ENCODE results near the gene PTOV1. TPM values are rescaled to one million over a fixed set of nuclear protein-coding genes. Genes with fewer than 3 reads are reported as not detected.
A peak's percentile ranks its signal among the peaks of the same experiment; 100 is the strongest.

PTOV1 gene
- total and polyA plus RNA-seq, 2 of the 8 experiments (the other 6 are each of a cell fraction or from before 2014, with no cell fraction given) = 147 to 251 TPM

DNA sequence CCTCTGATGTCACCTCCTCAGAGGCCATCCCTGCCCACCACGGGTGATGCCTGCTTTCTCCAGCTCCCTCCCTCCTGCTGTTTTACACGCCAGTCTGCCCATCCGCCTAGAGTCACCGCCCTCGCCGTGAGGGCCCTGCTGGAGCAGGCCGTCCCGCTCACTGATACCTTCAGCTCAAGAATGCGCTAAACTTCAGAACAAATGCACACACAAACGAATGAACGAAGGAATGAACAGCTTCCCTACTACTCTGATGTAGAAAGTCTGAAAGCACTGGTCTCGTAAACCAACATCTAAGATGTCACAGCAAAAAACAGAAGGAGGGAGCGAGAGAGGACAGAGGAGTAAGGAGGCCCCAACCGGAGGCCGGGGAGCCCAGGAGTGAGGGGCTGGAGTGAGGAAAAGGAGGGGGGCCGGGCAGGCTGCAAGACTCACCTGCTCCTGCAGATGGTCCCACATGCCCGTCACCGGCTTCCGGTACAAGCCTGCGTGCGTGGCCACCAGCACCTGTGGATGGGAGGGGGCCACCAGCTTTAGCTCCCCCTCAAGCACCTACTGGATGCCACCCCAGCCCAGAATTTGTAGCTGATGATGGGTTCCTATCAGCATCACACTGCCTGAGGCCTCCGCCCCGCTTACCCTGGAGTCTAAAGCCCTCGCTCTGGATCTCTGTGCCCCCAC, 12.4 kb downstream of the PTOV1 start:
- Histone ChIP-seq H2BK5ac (ENCODE audit: low read depth, low read length) (peak overlapping the region; percentile 55), H3K4me3 (ENCODE audit: extremely low read depth in 1 of 4, insufficient read depth in 2 of 4, low read depth in 3 of 4, low read length in 4 of 4) (no peak overlapping the region), H4K5ac (ENCODE audit: insufficient read length, low read depth, low read length) (no peak overlapping the region), H3K27me3 (replicated peaks in 1 of 4; ENCODE audit: control insufficient read depth in 3 of 4, extremely low read depth in 1 of 4, insufficient read depth in 3 of 4, low read length in 3 of 4) (no peaks in the 10 kb centered on the region), H2BK15ac (ENCODE audit: low read length) (0 out of 2 replicates have a peak overlapping the region, but pooled peaks have one; percentile 29), H3K56ac (replicated peaks; ENCODE audit: insufficient read length, low read depth, low read length) (no peak overlapping the region), H4K91ac (replicated peaks; ENCODE audit: insufficient read length, low read length) (no peak overlapping the region), H4K8ac (ENCODE audit: extremely low read depth, insufficient read depth, low read length) (no peak overlapping the region), H2BK12ac (ENCODE audit: low read depth, low read length) (0 out of 2 replicates have a peak overlapping the region, but pooled peaks have one; percentile 27), H3K18ac (ENCODE audit: extremely low read depth, low read length) (no peak overlapping the region), H2AK5ac (ENCODE audit: low read depth, low read length) (no peak overlapping the region), H3K79me2 (ENCODE audit: control insufficient read depth in 1 of 2, insufficient read depth in 2 of 2, low read length in 2 of 2) (peaks cover 0 to 27% of the 10 kb centered on the region in 2 experiments; a peak in 2 of 4 replicates), H3K4me2 (ENCODE audit: insufficient read depth in 1 of 2, low read depth in 2 of 2, low read length in 2 of 2) (no peak overlapping the region), H3K9ac (replicated peaks in 1 of 4; ENCODE audit: extremely low read depth in 1 of 4, low read depth in 3 of 4, low read length in 3 of 4) (no peak overlapping the region), H4K20me1 (replicated peaks in 1 of 2; ENCODE audit: control insufficient read depth in 1 of 2, insufficient read depth in 2 of 2, low read length in 2 of 2) (peaks cover 21 to 35% of the 10 kb centered on the region in 2 experiments), H3K9me3 (ENCODE audit: insufficient read depth in 2 of 2, low read depth in 1 of 2, low read length in 1 of 2) (no peaks in the 10 kb centered on the region), H3K4ac (replicated peaks; ENCODE audit: insufficient read length, low read depth, low read length) (no peak overlapping the region), H3K4me1 (replicated peaks in 1 of 4; ENCODE audit: control insufficient read depth in 3 of 4, insufficient read depth in 4 of 4, low read length in 3 of 4) (peaks cover 0 to 16% (median 4%) of the 10 kb centered on the region in 4 experiments; a peak in 5 of 7 replicates), H2AFZ (ENCODE audit: low read length) (no peak overlapping the region), H3K36me3 (ENCODE audit: control insufficient read depth in 2 of 4, insufficient read depth in 4 of 4, low read length in 3 of 4) (peaks cover 23 to 52% (median 41%) of the 10 kb centered on the region in 4 experiments), H3K27ac (ENCODE audit: low read depth, low read length) (0 out of 2 replicates have a peak overlapping the region, but pooled peaks have one; percentile 48), H3K14ac (ENCODE audit: insufficient read length) (no peak overlapping the region), H2BK120ac (replicated peaks; ENCODE audit: low read depth, low read length) (no peak overlapping the region), H3K23me2 (ENCODE audit: low read depth, low read length) (peaks cover 9% of the 10 kb centered on the region), H3K79me1 (ENCODE audit: low read depth, low read length) (peaks cover 11% of the 10 kb centered on the region), H2BK20ac (ENCODE audit: low read length) (no peak overlapping the region), H3K23ac (ENCODE audit: insufficient read length) (no peak overlapping the region)
- WGBS, 2 experiments (ENCODE audit: extremely low coverage in 1 of 2, insufficient coverage in 1 of 2, insufficient read length in 1 of 2, insufficient replicate concordance in 2 of 2, low coverage in 1 of 2, low lambda C conversion rate in 2 of 2, missing lambda C conversion rate in 1 of 2) = 91% methylated on average over 24 of the region's 24 CpGs; no CpG with 5 or more reads in 1 of the 2 experiments
- no peak for DNase-seq (ENCODE audit: low read depth in 1 of 2, low spot score in 2 of 2)
- ChIA-PET POLR2A (ENCODE audit: partially characterized antibody) (interaction anchor here (0.7 to 12.4 kb wide), 11 partner anchors 10 to 293 kb away, joined by 3 to 247 read pairs (median 6); partner anchors contain the start of genes AKT1S1, PTOV1 and TBC1D17), CTCF (ENCODE audit: partially characterized antibody) (interaction anchor here (0.6 to 3.4 kb wide), 12 partner anchors 9 to 1124 kb away, joined by 3 to 13 read pairs (median 3); partner anchors contain the start of gene FUZ)
- FAIRE-seq = no peak
- TF ChIP-seq EGR1 (IDR thresholded peaks at IDR 0.05; ENCODE audit: borderline replicate concordance, low read depth, low read length) (no peak), HDAC2 (IDR thresholded peaks at IDR 0.05; ENCODE audit: borderline replicate concordance in 1 of 2, low read depth in 2 of 2, low read length in 2 of 2) (0 out of 4 replicates have a peak, but pooled peaks of 1 of the 2 experiments have one; percentile 3), SP1 (IDR thresholded peaks at IDR 0.05; ENCODE audit: low read depth, low read length) (no peak), CEBPB (IDR thresholded peaks at IDR 0.05; ENCODE audit: low read depth, low read length) (no peak)
- TF ChIP-seq, protein P1, sequence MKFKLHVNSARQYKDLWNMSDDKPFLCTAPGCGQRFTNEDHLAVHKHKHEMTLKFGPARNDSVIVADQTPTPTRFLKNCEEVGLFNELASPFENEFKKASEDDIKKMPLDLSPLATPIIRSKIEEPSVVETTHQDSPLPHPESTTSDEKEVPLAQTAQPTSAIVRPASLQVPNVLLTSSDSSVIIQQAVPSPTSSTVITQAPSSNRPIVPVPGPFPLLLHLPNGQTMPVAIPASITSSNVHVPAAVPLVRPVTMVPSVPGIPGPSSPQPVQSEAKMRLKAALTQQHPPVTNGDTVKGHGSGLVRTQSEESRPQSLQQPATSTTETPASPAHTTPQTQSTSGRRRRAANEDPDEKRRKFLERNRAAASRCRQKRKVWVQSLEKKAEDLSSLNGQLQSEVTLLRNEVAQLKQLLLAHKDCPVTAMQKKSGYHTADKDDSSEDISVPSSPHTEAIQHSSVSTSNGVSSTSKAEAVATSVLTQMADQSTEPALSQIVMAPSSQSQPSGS (IDR thresholded peaks at IDR 0.05; ENCODE audit: low read length) = no peak

Measured in H1 (cell line).